HG02678 (cell line): Measurements from ENCODE around the gene RNASE2.
"Not testable (repeated sequence)": the region's sequence is repeated elsewhere in the genome, so short reads cannot be mapped to it uniquely, and the experiment has no call there.

Experiments used
- ATAC-seq: cut with Tn5 transposase; IDR thresholded peaks from one replicate; pipeline ENCODE4 v1.9.1; 2021; ENCODE audit warnings: mild to moderate bottlenecking, moderate library complexity; ENCODE audit not compliant: unreplicated experiment

RNASE2 gene

DNA sequence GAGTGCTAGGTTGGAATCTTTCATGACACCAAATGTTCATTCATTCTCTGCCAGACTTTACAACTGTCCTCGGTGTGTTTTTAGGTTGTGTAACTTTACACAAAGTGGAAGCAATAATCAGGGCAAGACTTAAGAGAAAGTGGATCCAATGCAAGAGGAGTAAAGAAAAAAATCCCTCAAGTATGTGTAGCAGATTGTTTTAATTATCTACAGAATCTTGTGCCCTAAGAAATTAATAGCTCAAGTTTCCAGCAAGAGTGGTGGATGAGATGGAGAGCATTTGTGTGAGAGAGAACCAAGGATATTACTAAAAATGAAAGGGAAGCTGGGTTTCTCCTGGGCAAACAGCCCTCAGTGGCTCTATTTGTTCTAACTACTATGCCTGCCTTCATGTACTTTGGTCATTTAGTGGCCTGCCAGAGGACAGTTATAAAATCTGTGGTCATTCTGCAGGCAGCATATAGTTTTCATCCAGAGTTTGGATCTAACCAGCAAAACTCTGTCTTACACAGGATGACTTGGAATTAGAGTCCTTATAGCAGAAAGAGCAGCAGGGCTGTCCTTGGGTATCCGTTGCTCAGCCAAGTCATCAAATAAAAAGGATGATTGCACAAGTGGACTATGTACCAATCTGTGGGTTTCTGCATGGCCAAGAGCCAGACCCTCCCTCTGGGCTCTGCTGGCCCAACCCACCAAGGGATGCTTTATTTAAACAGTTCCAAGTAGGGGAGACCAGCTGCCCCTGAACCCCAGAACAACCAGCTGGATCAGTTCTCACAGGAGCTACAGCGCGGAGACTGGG, at the start of gene RNASE2:
RNASE2 (plus strand) TSS at position 752 of the 802 bp plus-strand sequence. CDS start 285 bp downstream, outside the sequence.
- ATAC-seq, result not testable (repeated sequence)

DNA sequence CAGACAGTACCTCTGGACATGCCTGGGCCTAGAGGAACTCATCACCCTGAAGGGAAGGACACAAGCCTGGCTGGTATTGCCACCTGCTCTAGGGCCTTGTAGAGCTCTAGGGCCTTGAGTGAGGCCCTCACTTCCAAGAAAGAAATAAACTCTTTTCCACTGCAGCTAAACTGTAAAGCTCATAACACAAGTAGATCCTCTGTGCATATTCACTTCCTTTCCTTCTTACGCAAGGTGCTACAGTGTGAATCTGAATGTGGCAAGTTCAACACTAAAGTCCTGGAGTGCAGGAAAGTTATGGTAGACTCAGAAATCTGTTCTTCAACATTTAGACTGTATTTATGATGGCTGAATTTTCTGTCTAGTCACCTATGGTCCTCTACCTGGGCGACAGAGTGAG, 49.6 kb upstream of the RNASE2 start:
- no peak for ATAC-seq

DNA sequence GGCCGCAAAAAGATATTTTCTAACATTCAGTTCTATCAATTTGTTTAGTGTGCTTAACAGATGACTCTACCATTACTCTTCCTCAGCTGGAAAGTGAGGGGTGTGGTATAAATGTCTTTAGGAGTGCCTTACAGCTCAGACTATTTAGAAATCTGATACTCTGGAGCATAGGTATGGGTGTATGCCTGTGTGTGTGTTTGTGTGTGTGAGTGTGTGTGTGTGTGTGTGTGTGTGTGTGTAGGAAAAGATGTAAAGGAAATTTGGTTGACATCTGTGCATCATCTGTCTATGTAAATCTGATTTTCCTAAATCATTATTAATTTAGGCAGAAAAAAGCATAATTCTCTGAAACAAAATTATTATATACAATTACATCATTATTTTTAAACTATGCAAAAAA, 48.1 kb upstream of the RNASE2 start:
- no peak for ATAC-seq

- ATAC-seq, result not testable (repeated sequence)
Measured at GRCh38 chr14:20910822-20911221, 44.5 kb upstream of the RNASE2 start.

DNA sequence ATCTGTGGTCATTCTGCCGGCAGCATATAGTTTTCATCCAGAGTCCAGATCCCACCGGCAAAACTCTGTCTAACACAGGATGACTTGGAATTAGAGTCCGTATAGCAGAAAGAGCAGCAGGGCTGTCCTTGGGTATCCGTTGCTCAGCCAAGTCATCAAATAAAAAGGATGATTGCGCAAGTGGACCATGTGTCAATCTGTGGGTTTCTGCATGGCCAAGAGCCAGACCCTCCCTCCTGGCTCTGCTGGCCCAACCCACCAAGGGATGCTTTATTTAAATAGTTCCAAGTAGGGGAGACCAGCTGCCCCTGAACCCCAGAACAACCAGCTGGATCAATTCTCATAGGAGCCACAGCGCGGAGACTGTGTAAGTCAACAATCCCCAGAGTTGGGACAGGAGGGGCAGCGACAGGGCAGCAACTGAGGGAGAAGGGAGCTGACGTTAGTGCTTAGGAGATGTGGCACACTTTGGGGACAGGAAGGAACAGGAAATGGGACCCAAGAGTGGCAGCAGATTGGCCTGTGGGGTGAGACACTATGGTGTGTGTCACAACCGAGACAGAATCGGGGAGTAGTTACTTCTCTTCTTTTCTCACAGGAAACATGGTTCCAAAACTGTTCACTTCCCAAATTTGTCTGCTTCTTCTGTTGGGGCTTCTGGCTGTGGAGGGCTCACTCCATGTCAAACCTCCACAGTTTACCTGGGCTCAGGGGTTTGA, 36.1 kb upstream of the RNASE2 start:
- not testable (repeated sequence) for ATAC-seq

DNA sequence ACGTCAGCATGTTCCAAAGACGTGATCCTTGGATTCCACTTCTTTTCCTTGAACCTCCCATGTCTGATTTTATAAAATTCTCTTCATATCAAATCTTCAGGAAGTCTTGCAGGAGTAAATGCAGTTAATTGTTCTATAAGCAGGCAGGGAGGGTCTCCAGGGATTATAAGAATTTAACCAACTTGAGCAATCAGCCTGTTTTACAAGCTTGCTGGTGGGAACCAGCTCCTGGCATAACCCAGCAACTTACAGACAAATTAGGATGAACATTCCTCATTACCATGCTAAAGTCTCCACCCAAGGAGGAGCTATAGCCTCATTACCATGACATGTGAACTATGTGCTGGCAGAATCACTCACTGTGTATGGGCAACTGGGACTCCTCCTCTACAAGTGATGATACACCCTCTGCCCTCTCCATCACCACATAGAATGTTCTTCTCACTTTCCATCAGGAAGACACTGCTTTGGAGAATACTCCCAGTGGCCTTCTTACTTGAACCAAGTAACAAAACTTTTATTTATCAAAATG, 31.5 kb upstream of the RNASE2 start:
- ATAC-seq, result not testable (repeated sequence)

DNA sequence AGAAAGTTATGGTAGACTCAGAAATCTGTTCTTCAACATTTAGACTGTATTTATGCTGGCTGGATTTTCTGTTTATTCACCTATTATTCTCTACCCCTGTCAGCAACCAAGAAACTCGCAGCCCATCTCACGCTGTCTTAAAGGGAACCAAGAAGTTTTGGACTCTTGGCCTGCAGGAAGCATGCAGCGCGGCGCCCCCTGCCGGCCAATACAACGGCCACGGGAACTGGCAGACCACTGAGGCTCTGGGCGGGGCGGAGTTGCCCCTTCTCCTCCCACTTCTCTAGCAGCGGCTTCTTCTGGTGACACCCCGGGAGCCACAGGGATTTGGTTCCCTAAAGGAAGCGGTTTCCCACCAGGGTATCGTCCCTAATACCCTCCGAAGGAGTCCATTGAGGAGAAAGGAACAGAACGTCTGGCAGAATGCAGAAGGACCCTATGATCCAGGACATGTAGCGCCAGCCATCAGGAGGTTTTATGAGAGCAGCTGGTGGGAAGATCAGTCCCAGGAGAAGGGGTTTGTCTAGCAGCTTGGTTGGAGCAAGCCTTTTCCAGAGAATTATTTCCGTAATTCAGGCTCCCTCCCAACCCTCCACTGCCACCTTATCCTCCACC, 21.0 kb upstream of the RNASE2 start:
- ATAC-seq, result no peak

DNA sequence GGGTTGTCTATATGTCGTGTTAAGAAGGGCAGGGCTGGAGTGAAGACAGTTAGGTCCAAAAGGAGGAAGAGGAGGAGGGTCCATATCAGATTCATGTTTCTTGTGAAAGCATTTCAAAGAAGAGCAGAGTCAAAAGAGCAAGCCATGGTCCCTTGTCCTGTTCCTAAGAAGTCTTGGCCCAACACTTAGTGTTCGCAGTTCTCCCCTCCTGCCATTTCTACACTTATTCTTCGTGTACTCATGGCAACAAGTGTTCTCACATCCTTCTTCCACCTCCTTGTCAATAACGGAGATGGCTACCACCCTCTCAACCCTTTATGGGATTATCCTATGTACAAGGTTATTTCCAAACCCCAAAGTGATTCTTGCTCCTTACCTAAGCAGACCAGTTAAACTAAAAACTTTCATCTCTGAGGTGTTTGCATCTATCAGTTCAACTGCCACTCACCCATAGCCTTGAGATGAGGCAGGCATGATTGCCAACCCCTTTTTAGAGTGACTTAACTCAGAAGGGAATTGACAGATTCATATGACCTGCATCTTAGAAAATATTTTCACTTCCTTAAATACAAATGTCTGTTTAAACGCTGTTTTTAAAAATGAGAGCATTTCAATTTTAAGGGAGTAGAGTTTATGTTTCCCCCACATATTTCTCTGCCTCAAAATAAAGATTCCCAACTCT, 19.8 kb upstream of the RNASE2 start:
- no peak for ATAC-seq

GRCh38 chr14:20945146-20945545, 10.1 kb upstream of the RNASE2 start:
- not testable (repeated sequence) for ATAC-seq

GRCh38 chr14:20946707-20947106, 8.6 kb upstream of the RNASE2 start:
- not testable (repeated sequence) for ATAC-seq

DNA sequence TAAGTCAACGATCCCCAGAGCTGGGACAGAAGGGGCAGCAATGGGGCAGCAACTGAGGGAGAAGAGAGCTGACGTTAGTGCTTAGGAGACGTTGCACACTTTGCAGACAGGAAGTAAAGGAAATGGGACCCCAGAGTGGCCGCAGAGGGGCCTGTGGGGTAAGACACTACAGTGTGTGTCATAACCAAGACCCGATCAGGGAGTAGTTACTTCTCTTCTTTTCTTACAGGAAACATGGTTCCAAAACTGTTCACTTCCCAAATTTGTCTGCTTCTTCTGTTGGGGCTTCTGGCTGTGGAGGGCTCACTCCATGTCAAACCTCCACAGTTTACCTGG, 219 bp downstream of the RNASE2 start:
- ATAC-seq, result not testable (repeated sequence)

DNA sequence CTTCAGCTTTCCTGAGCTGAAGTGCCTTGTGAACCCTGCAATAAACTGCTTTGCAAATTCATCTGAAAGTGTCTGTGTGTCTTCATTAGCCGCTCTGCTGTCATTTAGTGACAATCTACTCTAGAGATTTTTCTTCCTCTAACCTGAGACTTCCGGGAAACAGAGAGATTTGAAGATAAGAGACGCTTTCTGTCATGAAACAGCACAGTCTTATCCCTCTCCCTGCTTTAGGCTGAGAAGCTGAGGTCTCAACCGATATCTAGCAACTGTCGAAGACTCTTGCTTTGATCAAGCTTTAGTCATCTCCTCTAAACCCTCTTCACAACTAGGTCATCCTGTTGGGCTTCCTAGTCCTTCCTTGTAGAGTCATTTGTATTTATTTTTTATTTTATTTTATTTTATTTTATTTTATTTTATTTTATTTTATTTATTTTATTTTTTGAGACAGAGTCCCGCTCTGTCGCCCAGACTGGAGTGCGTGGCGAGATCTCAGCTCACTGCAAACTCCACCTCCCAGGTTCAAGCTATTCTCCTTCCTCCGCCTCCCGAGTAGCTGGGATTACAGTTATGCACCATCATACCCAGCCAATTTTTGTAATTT, 1.2 kb downstream of the RNASE2 start:
- no peak for ATAC-seq

- ATAC-seq, result not testable (repeated sequence)
Measured at GRCh38 chr14:20958946-20959345, 3.7 kb downstream of the RNASE2 start.

- no peak for ATAC-seq
Measured at GRCh38 chr14:20969336-20969735, 14.0 kb downstream of the RNASE2 start.

DNA sequence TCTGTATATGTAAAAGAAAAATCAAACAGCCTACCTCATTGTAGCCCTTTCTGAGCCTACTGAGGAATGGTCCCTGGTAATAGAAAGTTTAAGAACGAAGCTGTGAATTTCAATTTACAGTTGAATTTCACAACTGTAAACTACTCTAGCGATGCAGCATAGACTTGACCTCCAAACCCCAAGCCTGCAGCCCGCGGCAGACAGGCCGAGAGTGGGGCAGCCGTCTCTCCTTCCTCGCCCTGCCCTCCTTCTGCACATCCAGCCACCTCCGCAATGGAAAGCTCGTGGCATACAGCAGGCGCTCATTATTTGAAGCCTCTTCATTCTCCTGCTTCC, 15.3 kb downstream of the RNASE2 start:
- peak; percentile 19 for ATAC-seq

GRCh38 chr14:20970983-20971704, 15.9 kb downstream of the RNASE2 start:
- ATAC-seq, result peak; percentile 94

DNA sequence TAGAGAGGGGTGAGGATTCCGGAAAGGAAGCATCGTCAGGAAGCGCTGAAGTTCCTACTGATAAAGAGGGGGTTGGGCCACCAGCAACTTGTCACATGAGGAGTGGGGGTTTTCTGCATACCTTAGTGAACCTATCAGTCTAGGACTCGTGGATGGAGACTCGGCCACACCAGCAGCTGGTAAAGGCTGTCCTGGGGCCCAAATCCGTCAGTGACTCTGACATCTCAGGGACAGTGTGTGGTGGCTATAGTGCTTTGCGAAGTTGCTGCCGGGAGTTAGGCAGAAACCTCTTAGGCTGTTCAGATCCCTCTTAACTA, 16.4 kb downstream of the RNASE2 start:
- peak; percentile 24 for ATAC-seq

- ATAC-seq, result no peak
Measured at GRCh38 chr14:20973501-20973900, 18.2 kb downstream of the RNASE2 start.

DNA sequence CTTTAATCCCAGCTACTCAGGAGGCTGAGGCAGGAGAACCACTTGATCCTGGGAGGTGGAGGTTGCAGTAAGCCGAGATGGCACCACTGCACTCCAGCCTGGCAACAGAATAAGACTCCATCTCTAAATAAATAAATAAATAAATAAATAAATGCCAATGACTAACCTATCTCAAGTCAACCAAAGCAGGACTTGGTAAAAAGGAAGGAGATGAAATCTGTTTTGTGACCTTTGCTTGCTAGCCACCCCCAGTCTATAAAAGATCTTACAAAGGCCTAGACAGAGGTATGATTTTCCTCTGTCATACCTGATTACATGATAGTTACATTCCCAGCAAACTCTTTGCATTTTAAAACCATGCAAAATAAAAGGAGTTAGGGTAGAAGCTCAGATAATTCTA, 21.0 kb downstream of the RNASE2 start:
- no peak for ATAC-seq

DNA sequence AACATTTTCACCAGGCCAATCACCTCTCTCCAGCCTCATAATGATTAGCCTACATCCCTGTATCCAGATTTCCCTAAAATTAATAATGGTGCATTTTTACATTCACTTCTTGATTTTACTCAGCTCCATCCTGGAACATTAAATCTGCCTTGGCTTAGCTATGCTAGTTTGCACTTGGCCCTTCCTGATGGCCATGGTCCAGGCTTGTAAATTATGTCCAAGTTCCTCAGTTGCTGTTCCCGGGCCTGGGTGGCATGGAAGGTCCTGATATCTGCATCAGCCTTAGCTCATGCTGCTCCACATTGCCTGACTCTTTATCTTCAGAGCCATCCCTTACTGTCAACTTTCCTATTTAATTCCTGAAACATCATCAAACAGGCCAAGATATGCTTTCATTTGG, 23.4 kb downstream of the RNASE2 start:
- no peak for ATAC-seq
